Loucy (cell line): ENCODE measurements around the gene KNCN.

Source experiments
- H2AFZ ChIP-seq: fragments of 200-600 bp; sonication (generic); 2 replicates; pipeline ENCODE4 v1.6.0; 2016; ENCODE audit warnings: antibody characterized with exemption, mild to moderate bottlenecking, low read length, moderate library complexity
- H3F3A ChIP-seq: fragments of 200-600 bp; 2 replicates; pipeline ENCODE4 v1.6.0; 2016; ENCODE audit warnings: antibody characterized with exemption, low read depth, mild to moderate bottlenecking
- H3K27me3 ChIP-seq: fragments of 200-600 bp; sonication (generic); 2 replicates; pipeline ENCODE4 v1.6.1; 2014; ENCODE audit warnings: low read length, mild to moderate bottlenecking; ENCODE audit not compliant: insufficient read depth, poor library complexity, severe bottlenecking
- H3K36me3 ChIP-seq: fragments of 200-600 bp; sonication (generic); 2 replicates; pipeline ENCODE4 v1.6.1; 2016; ENCODE audit warnings: low read length; ENCODE audit not compliant: insufficient read depth
- H3K4me1 ChIP-seq: fragments of 200-600 bp; sonication (generic); 2 replicates; pipeline ENCODE4 v1.5.1; 2014; ENCODE audit warnings: low read length, mild to moderate bottlenecking; ENCODE audit not compliant: insufficient read depth, poor library complexity, severe bottlenecking
- H3K4me2 ChIP-seq: fragments of 200-600 bp; sonication (generic); 2 replicates; pipeline ENCODE4 v1.6.0; 2014; ENCODE audit warnings: antibody characterized with exemption, low read length, low read depth, mild to moderate bottlenecking; ENCODE audit not compliant: poor library complexity, severe bottlenecking
- H3K4me3 ChIP-seq: fragments of 200-600 bp; sonication (generic); 2 replicates; pipeline ENCODE4 v1.5.1; 2014; ENCODE audit warnings: low read length, mild to moderate bottlenecking, mixed read lengths; ENCODE audit not compliant: poor library complexity, severe bottlenecking
- H3K79me2 ChIP-seq: fragments of 200-600 bp; sonication (generic); 2 replicates; pipeline ENCODE4 v1.6.1; 2014; ENCODE audit warnings: low read length; ENCODE audit not compliant: insufficient read depth
- H3K9ac ChIP-seq: fragments of 200-600 bp; sonication (generic); 2 replicates; pipeline ENCODE4 v1.6.0; 2014; ENCODE audit warnings: mild to moderate bottlenecking, low read depth, low read length, moderate library complexity; ENCODE audit not compliant: poor library complexity, severe bottlenecking
- H3K9me2 ChIP-seq: fragments of 200-600 bp; sonication (generic); replicated peaks from 2 replicates; pipeline ENCODE4 v1.6.1; 2016; ENCODE audit warnings: low read depth, low read length, mixed read lengths
- H3K9me3 ChIP-seq: fragments of 200-600 bp; sonication (generic); 2 replicates; pipeline ENCODE4 v1.6.1; 2014; ENCODE audit warnings: mild to moderate bottlenecking, antibody characterized with exemption, low read length, low read depth; ENCODE audit not compliant: insufficient read depth
- H4K20me1 ChIP-seq: fragments of 200-600 bp; sonication (generic); 2 replicates; pipeline ENCODE4 v1.6.0; 2014; ENCODE audit warnings: antibody characterized with exemption, low read length, mild to moderate bottlenecking; ENCODE audit not compliant: insufficient read depth, poor library complexity, severe bottlenecking
- EZH2phosphoT487 ChIP-seq: fragments of 200-600 bp; IDR thresholded peaks from 2 replicates; pipeline ENCODE4 v1.6.1; 2018; ENCODE audit warnings: antibody characterized with exemption, mild to moderate bottlenecking, moderate library complexity, borderline replicate concordance
- TF ChIP-seq, protein P1 (sequence below): fragments of 200-600 bp; sonication (generic); conservative IDR thresholded peaks from 2 replicates; pipeline ENCODE4 v1.5.1; 2014; ENCODE audit warnings: mild to moderate bottlenecking, antibody characterized with exemption, low read length

KNCN gene

DNA sequence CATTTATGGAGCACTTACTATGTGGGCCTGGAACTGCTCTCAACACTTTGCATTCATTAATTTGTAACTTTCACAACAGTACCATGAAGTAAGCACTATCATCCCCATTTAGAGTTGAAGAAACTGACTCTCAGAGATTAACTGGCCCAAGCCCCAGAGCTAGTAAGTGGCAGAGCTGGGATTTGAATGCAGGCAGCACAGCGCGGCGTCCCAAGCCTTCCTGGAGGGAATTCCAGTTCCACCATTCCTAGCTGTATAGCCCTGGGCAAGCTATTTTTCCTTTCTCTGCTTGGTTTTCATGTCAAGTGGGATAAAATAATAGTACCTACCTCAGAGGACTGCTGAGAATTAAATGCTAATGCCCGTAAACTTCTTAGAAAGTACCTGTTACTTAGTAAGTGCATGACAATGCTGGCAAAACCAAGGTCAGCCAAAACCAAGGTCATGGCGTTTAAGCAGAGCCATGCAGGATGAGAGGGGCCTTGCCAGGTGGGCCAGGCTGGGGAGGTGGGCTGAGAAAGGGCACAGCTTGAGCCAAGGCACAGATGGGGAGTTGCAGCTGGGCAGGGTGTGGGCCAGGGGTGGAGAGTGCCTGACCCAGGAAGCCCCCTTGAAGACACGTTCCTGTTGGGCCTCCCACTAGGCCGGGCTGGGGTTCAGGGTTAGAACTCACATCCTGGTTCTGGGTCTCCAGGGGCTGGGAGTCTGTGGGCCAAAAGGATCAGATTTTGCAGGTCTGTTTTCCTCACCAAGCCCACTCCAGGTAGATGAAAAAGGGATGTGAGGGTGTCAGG lies 4.6 kb upstream of the KNCN start:
- Histone ChIP-seq H3K79me2 (no peaks in the 10 kb centered on the region), H3K27me3 (no peaks in the 10 kb centered on the region), H2AFZ (no peak overlapping the region), H3K36me3 (no peaks in the 10 kb centered on the region), H3K4me3 (no peak overlapping the region), H3K9ac (no peak overlapping the region), H3K4me1 (no peaks in the 10 kb centered on the region), H3K9me3 (no peaks in the 10 kb centered on the region), H4K20me1 (no peaks in the 10 kb centered on the region), H3K4me2 (no peak overlapping the region), H3K9me2 (no peaks in the 10 kb centered on the region), H3F3A (no peaks in the 10 kb centered on the region)
- TF ChIP-seq, protein P1, sequence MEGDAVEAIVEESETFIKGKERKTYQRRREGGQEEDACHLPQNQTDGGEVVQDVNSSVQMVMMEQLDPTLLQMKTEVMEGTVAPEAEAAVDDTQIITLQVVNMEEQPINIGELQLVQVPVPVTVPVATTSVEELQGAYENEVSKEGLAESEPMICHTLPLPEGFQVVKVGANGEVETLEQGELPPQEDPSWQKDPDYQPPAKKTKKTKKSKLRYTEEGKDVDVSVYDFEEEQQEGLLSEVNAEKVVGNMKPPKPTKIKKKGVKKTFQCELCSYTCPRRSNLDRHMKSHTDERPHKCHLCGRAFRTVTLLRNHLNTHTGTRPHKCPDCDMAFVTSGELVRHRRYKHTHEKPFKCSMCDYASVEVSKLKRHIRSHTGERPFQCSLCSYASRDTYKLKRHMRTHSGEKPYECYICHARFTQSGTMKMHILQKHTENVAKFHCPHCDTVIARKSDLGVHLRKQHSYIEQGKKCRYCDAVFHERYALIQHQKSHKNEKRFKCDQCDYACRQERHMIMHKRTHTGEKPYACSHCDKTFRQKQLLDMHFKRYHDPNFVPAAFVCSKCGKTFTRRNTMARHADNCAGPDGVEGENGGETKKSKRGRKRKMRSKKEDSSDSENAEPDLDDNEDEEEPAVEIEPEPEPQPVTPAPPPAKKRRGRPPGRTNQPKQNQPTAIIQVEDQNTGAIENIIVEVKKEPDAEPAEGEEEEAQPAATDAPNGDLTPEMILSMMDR = no peak
- TF ChIP-seq EZH2phosphoT487 = no peak

DNA sequence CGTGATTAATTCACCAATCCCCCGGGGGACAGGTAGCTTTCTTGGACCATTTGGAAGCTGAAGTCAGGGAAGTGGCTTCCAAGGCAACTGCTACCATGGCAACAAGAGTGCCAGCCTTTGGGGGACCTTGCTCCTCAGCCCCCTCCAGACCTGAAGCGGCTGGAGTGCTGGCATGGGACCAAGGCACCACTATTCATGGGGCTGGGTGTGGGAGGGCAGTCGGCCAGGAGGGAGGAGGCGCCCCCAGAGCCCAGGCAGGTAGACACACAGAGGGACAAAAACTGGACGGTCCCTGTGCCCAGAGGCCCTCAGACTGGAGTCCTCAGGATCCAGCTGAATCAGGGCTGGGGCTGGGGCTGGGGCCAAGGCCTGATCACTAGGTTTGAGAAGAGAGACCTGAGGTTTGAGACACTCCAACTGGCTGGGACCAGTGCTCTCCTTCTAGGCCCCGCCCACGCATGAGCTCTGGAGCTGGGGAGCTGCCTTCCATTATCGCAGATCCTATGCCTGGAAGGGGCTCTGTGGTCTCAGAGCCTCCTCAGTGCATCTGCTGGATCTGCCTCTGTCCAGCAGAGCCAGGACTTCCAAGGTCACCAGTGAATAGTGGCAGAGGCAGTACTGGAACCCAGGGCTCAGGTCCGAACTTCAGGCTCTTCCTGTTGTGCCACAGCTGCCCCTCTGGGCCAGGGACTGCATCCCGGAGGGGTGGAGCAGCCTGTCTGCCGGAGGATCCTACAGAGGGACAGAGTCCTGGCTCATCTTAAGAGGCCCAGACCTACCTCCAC lies 3.3 kb upstream of the KNCN start:
- no peak overlapping the region for H3K4me3 ChIP-seq
- no peaks in the 10 kb centered on the region for H4K20me1 ChIP-seq
- no peak overlapping the region for H2AFZ ChIP-seq

DNA sequence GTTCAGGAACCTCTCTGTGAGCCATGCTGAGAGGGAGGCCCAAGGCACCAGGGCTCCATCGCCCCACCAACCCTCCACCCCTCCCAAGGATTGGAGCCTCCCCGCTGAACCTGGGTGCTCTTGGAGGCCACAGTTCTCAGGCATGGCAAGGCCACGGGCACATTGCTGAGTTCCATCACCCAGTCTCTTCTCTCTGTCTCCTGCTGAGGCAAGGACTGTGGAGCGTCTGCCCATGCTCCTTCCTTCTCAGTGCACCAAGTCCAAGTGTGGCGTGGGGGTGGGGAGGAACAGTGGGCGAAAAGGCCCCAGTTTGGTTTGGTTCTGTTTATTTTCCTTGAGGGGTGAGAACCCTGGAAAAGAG lies 2.8 kb upstream of the KNCN start:
- no peak overlapping the region for H2AFZ ChIP-seq
- H3F3A ChIP-seq = no peaks in the 10 kb centered on the region
- no peak for TF ChIP-seq EZH2phosphoT487
- TF ChIP-seq, protein P1 = no peak

More for the DNA sequence above, 3.3 kb upstream of the KNCN start:
- no peaks in the 10 kb centered on the region for H3F3A ChIP-seq
- no peaks in the 10 kb centered on the region for H3K79me2 ChIP-seq
- no peaks in the 10 kb centered on the region for H3K27me3 ChIP-seq
- H3K9me2 ChIP-seq = no peaks in the 10 kb centered on the region
- no peak overlapping the region for H3K4me2 ChIP-seq
- TF ChIP-seq EZH2phosphoT487 = no peak
- TF ChIP-seq, protein P1 = no peak
- H3K4me1 ChIP-seq = peaks cover 1% of the 10 kb centered on the region
- no peaks in the 10 kb centered on the region for H3K9me3 ChIP-seq
- H3K36me3 ChIP-seq = no peaks in the 10 kb centered on the region
- no peak overlapping the region for H3K9ac ChIP-seq

More for the DNA sequence above, 2.8 kb upstream of the KNCN start:
- no peaks in the 10 kb centered on the region for H4K20me1 ChIP-seq
- H3K4me1 ChIP-seq = peaks cover 7% of the 10 kb centered on the region
- no peak overlapping the region for H3K4me3 ChIP-seq
- no peaks in the 10 kb centered on the region for H3K79me2 ChIP-seq
- no peaks in the 10 kb centered on the region for H3K9me3 ChIP-seq
- H3K9me2 ChIP-seq = no peaks in the 10 kb centered on the region
- no peak overlapping the region for H3K9ac ChIP-seq
- no peaks in the 10 kb centered on the region for H3K36me3 ChIP-seq
- H3K4me2 ChIP-seq = no peak overlapping the region
- H3K27me3 ChIP-seq = no peaks in the 10 kb centered on the region
